ENCODE data around the gene PRR13.
"Not testable (repeated sequence)": the region's sequence is repeated elsewhere in the genome, so short reads cannot be mapped to it uniquely, and the experiment has no call there.

Gene PRR13, protein sequence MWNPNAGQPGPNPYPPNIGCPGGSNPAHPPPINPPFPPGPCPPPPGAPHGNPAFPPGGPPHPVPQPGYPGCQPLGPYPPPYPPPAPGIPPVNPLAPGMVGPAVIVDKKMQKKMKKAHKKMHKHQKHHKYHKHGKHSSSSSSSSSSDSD

DNA sequence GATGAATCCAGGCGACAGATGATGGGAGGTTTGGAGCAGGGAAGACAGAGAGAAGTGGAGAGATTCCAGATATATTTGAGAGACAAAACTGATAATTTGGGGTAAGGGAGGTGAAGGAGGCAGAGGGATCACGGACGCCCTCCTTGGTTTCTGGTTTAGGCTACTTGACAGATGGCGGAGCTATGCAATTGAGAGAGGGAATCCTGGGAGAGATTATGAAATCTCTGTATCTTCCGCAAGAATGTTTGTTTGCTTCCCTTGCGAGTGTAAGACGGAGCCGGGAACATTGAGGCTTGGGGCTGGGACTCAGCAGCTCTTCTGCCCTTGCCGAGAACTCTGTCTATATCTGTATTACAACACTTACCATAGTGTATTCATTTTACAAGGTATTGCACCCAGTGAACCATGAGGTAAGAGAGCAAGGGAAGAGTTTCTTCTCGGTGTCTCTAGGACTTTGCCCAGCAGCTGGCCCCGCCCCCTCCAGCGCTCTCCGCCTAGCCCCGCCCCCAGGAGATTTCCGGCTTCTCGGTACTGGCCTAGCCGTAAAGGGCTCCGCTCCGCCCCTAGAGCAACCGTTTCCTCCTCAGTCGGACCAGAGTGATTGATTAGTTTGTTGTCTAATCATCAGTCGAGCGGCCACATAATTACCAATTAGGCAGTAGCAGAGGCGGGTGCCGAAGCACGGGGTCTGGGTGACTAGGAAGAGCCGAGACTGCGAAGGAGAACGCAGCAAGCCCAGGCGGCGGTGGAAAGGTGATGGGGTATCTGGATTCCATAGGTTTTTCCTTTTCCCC, at the start of gene PRR13:
Gene PRR13 (plus strand): TSS at position 695 of the 794 bp plus-strand sequence. CDS start 981 bp downstream, outside the sequence.
- DNase-seq (ENCODE audit: low read depth) = peak; percentile 90

DNA sequence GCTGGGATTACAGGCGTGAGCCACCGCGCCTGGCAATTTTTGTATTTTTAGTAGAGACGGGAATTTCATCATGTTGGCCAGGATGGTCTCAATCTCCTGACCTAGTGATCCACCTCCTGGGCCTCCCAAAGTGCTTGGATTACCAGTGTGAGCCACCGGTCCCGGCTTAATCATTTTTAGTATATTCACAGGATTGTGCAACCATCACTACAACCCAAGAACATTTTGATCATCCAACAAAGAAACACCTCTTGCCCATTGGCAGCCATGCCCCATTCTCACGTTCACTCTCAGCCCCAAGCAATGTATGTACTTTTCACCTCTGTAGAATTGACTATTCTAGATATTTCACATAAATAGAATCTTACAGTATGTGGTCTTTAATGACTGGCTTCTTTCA, 41.6 kb upstream of the PRR13 start:
- no peak for DNase-seq (ENCODE audit: low read depth)

DNA sequence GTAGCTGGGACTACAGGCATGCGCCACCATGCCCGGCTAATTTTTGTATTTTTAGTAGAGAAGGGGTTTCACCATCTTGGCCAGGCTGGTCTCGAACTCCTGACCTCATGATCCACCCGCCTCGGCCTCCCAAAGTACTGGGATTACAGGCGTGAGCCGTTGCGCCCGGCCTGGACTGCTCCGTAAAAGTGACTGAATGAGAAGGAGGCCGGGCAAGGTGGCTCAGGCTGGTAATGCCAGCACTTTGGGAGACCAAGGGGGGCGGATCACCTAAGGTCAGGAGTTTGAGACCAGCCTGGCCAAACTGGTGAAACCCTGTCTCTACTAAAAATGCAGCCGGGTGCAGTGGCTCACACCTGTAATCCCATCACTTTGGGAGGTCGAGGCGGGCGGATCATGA, 39.2 kb upstream of the PRR13 start:
- DNase-seq (ENCODE audit: low read depth) = not testable (repeated sequence)

DNA sequence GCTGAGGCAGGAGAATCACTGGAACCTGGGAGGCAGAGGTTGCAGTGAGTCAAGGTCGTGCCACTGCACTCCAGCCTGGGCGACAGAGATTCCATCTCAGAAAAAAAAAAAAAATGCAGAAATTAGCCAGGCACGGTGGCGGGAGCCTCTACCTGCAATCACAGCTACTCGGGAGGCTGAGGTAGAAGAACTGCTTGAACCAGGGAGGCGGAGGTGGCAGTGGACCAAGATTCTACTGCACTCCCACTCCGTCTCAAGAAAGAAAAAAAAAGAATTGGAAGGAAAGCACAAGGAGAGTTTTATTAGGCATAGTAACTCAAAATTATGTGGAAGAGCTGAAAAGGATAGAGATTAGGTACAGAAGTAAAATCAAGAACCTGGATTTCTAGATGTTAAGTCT, 38.7 kb upstream of the PRR13 start:
- DNase-seq (ENCODE audit: low read depth) = no peak

DNA sequence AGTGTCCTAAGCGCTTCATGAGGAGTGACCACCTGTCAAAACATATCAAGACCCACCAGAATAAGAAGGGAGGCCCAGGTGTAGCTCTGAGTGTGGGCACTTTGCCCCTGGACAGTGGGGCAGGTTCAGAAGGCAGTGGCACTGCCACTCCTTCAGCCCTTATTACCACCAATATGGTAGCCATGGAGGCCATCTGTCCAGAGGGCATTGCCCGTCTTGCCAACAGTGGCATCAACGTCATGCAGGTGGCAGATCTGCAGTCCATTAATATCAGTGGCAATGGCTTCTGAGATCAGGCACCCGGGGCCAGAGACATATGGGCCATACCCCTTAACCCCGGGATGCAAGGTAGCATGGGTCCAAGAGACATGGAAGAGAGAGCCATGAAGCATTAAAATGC, 30.6 kb upstream of the PRR13 start:
- DNase-seq (ENCODE audit: low read depth) = no peak

DNA sequence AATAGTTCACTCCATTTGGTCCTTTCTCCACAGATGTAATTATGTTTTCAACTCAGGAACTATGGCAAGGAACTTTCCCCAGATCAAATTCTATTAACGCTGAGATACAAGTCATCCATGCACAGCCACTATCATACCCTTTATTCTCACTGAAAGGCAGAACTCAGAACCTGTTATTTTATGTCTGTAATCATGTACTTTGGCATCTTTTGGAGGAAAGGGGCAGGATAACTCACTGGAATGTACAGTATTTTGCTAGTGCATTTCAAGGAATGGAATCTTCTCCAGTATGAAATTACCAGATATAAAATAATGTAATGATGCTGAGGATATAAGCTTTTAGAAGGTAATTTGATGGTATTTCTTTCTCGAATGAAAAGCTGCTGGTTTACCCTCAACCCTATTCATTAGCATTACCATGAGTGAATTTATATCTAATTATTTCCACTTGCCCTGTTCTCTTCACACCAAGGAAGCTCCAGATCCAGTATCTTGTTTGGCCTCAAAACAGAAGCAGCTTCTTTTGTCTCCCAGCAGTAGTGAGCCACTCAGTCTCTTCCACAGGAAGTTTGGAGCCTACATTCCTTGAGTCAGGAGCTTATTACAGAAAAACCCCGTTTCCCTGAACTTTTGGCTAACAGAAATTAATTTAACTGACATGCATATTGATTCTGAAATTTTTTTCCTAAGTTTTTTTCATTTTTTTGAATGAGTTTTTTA, 27.9 kb upstream of the PRR13 start:
- no peak for DNase-seq (ENCODE audit: low read depth)

DNA sequence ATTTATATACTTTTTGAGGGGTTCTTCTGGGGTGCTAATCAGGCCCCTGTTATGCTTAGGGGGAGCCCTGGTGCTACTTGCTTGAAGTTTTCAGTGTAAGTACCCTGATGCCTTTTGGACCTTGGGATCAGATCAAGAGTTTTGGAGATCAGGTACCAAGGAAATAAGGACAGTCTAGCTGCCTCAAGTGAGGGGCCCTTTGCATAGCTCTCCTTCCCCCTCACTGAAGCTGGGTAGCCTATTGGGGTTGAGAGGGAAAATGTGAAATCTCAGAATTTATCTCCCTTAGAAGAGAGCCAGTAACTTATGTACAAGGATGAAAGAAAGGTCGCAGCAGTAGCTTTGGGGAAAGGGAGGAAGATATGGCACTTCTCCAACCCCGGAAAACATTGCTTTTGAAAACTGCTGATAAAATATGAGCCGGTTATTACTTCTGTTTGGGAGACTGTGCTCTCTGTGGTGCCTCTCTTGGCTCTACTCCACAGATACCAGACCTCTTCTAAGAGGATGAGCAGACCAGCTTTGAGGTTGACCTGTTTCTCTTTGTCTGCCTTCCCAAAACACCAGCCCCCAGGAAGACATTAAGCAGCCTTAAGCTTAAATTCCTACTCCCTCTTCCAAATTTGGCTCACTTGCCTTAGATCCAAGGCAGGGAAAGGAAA, 26.6 kb upstream of the PRR13 start:
- DNase-seq (ENCODE audit: low read depth) = no peak

DNA sequence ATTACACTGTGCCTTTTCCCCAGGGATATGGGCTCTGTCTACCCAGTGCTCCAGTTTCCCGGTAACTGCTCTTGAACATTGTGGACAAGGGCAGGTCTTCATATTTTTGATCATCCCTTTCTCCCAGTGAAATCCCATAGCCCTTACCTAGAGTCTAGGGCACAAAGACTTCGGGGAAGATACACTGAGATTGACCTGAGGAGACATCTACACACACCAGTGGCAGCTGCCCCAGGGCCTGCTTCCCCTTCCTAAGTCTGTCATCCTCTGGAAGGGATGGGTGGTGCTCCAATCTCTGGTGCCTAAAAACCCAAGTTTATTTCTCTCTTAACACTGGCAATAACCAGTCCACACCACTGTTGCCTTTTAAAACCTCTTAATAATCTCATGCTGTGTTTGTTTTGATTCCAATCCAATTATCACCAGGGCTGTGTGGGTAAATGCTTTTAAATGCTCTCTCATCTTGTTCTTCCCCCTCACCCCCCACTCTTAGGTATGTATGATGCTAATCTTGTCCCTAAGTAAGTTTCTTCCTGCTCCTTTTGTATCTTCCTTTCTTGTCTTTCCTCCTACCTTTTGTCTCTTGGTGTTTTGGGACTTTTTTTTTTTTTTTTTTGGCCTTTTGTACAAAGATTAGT, 25.7 kb upstream of the PRR13 start:
- DNase-seq (ENCODE audit: low read depth) = not testable (repeated sequence)

DNA sequence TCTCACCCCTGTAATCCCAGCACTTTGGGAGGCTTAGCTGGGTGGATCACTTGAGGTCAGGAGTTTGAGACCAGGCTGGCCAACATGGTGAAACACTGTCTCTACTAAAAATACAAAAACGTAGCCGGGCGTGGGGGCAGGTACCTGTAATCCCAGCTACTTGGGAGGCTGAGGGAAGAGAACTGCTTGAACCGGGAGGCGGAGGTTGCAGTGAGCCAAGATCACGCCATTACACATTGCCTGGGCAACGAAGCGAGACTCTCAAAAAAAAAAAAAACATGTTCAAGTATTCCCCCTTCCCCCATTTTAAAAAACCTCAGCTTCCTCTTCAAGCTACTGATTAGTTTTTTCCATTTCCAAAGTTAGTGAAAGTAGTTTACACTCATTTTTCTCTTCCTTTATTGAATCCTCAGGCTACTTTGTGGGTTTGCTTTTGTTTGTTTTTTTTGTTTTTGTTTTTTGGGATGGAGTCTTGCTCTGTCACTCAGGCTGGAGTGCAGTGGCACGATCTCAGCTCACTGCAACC, 24.2 kb upstream of the PRR13 start:
- not testable (repeated sequence) for DNase-seq (ENCODE audit: low read depth)

DNA sequence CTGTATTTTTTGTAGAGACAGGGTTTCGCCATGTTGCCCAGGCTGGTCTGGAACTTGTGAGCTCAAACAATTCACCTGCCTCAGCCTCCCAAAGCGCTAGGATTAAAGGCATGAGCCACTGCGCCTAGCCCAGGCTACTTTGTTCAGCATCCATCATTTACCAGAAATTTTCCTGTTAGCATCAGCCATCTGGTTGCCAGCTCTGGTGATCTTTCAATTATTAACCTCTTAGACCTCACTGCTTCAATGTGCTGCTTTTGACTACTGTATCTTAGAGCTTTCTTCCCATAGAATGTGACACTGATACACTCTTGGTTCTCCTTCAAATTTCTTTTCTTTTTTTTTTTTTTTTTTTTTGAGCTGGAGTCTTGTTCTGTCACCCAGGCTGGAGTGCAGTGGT, 23.3 kb upstream of the PRR13 start:
- DNase-seq (ENCODE audit: low read depth) = no peak

DNA sequence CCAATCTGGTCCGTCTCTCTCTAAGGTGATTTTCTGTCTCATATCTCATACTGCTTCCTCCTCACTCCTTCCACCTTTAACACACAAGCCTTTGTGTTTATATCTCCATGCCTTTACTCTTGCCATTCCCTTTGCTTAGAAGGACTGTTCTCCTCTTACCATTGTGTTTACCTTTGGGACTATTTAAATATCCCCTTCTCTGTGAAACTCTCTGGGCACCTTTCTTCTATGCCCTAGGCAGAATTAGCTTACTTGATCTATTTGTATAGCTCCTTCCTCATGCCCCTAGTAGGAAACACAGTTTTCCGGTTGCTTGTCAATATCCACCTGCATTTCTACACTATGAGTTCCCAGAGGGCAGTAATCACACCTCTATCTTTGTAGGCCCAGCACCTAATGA, 21.8 kb upstream of the PRR13 start:
- no peak for DNase-seq (ENCODE audit: low read depth)

DNA sequence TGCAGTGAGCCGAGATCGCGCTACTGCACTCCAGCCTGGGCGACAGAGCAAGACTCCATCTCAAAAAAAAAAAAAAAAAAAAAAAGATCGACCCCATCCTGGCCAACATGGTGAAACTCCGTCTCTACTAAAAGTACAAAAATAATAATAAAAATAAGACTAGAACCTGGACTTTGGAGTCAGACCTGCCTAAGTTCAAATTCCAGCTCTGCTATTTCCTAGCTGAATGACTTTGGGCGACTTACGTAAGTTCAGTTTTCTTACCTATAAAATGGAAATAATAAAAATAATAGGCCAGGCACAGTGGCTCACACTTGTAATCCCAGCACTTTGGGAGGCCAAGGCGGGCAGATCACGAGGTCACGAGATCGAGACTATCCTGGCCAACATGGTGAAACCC, 19.3 kb upstream of the PRR13 start:
- not testable (repeated sequence) for DNase-seq (ENCODE audit: low read depth)

DNA sequence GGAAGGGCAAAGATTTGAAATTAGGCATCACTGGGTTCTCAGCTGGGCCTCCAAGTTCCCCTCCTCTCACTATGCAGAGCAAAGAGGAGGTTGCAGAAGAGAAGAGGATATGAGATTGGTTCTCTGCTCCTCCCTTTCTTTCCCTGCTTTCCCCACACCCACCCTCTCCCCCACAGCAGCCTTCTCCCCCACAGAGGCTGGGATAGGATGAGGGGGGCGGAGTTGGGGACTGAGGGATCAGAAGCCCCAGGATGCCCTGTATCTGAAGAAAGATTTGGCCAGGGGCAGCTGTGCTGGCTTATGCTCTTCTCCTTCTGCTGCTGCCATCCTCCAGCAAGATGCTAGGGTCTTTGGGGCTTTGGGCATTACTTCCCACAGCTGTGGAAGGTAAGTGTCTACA, 17.9 kb upstream of the PRR13 start, which contains the start of gene AMHR2:
Gene AMHR2 (plus strand): TSS at position 259 of the 400 bp plus-strand sequence. CDS start 80 bp downstream, at position 339.
- no peak for DNase-seq (ENCODE audit: low read depth)

DNA sequence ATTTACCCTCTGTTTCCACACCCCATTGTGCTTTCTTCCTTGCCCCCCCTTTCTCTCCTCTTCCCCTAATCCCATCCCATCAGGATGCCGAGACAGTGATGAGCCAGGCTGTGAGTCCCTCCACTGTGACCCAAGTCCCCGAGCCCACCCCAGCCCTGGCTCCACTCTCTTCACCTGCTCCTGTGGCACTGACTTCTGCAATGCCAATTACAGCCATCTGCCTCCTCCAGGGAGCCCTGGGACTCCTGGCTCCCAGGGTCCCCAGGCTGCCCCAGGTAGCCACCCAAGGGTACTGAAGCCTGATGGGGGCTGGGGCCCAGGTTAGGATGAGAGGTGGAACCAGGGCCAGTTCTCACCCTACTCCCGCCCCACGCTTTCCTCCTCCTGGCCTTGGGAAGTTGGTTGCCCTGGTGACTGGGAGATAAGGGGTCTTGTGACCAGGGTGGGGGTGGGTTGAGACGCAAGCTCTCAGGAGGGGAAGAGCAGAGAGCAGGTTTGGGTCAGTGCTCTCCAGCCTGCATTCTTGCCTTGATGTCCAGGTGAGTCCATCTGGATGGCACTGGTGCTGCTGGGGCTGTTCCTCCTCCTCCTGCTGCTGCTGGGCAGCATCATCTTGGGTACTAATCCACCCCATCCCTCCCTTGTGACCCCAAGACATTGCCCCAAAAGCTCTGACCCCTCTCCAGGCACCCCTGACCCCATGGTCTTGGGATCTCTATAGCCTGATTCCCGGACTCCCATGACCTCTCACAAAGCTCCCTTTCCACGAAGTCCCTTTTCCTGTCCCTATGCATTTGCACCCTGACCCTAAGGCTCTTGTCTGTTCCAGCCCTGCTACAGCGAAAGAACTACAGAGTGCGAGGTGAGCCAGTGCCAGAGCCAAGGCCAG, 16.7 kb upstream of the PRR13 start:
- no peak for DNase-seq (ENCODE audit: low read depth)

DNA sequence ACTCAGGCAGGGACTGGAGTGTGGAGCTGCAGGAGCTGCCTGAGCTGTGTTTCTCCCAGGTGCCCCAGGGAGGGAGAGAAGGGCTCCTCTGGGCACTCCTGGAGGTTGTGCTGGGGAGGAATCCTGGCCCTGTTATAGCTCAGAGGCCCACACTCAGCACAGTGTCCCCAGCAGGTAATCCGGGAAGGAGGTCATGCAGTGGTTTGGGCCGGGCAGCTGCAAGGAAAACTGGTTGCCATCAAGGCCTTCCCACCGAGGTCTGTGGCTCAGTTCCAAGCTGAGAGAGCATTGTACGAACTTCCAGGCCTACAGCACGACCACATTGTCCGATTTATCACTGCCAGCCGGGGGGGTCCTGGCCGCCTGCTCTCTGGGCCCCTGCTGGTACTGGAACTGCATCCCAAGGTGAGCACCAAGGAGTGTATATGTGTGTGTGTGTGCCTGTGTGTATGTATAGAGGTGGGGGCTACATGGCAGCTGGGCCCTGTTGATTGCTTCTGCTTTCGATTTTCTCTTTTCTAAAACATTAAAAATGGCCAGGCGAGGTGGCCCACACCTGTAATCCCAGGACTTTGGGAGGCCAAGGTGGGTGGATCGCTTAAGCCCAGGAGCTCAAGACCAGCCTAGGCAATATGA, 15.9 kb upstream of the PRR13 start:
- no peak for DNase-seq (ENCODE audit: low read depth)

DNA sequence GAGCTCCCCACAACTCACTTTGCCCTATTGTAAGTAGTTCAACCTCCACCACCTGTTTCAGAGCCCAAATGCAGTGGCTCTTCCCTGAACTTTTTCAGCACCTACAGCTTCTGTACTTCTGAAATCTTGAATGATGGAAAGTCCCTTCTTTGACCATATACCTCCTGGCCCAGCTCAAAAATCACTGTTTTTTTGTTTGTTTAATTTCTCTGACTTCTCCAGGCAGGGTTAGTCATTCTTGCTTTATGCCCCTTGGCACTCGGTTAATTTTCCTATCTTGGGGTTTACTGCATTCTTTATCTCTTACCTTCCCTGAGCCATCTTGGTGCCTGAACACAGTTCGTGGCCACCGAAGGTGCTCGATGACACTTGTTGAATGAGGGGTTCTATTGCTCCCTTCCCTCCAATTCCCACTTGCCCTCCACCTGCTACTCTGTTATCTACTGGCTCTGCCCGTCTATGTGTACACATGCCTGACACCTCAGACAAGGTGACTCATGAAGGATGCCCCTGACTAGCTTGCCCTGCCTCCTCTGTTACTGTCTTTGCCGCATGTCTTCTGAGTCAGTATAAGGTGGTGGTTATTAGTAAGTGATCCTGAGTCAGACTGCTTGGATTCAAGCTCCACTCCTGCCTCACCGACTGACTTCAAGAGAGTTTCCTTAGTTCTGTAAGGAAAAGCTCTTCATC, 13.5 kb upstream of the PRR13 start:
- DNase-seq (ENCODE audit: low read depth) = no peak

DNA sequence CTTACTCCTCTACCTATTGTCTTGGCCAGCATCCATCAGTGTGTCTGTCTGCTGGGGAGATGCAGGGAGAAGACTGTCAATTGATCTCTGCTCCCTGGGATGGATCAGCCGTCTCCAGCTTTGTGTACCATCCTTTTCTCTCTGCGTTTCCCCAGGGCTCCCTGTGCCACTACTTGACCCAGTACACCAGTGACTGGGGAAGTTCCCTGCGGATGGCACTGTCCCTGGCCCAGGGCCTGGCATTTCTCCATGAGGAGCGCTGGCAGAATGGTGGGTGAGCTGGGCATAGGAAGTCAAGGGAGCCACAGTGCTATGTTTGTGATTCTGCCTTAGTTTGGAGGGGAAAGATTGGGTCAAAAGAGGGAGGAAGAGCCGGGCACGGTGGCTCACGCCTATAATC, 12.8 kb upstream of the PRR13 start:
- DNase-seq (ENCODE audit: low read depth) = no peak

DNA sequence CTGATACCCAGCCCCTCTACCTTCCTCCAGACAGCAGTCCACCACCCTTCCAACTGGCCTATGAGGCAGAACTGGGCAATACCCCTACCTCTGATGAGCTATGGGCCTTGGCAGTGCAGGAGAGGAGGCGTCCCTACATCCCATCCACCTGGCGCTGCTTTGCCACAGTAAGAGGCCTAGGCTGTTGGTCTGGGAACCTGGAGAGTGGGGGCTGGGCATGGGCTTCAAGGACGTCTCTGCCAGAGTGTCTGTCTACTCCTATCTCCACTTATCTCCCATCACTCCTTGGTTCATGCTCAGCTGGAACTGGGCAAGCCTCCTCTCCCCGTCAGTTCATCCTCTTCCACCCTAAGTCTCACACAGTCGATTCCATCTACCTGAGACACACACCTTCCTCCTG, 11.4 kb upstream of the PRR13 start:
- no peak for DNase-seq (ENCODE audit: low read depth)

DNA sequence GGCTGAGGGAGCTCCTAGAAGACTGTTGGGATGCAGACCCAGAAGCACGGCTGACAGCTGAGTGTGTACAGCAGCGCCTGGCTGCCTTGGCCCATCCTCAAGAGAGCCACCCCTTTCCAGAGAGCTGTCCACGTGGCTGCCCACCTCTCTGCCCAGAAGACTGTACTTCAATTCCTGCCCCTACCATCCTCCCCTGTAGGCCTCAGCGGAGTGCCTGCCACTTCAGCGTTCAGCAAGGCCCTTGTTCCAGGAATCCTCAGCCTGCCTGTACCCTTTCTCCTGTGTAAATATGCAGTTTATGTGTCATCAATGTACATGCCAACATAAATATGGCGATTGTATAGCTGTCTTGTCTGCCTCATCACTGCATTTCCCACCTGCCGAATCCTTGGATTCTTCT, 10.3 kb upstream of the PRR13 start:
- no peak for DNase-seq (ENCODE audit: low read depth)

DNA sequence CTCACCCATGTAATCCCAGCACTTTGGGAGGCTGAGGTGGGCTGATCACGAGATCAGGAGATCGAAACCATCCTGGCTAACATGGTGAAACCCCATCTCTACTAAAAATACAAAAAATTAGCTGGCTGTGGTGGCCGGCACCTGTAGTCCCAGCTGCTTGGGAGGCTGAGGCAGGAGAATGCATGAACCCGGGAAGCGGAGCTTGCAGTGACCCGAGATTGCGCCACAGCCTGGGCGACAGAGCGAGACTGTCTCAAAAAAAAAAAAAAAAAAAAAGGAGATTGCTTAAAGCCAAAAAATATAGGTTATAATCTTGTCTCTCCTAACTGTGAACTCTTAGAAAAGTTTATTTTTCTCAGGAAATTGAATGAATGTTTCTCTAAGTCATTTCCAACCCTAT, 6.2 kb upstream of the PRR13 start:
- DNase-seq (ENCODE audit: low read depth) = not testable (repeated sequence)

Data from stimulated activated CD8-positive, alpha-beta memory T cell treated with anti-CD3 and anti-CD28 coated beads, Interleukin-15, amount 100 ng/mL, for 24 hours (primary cell).